ENCODE data around the gene CC2D2A.

Gene CC2D2A

DNA sequence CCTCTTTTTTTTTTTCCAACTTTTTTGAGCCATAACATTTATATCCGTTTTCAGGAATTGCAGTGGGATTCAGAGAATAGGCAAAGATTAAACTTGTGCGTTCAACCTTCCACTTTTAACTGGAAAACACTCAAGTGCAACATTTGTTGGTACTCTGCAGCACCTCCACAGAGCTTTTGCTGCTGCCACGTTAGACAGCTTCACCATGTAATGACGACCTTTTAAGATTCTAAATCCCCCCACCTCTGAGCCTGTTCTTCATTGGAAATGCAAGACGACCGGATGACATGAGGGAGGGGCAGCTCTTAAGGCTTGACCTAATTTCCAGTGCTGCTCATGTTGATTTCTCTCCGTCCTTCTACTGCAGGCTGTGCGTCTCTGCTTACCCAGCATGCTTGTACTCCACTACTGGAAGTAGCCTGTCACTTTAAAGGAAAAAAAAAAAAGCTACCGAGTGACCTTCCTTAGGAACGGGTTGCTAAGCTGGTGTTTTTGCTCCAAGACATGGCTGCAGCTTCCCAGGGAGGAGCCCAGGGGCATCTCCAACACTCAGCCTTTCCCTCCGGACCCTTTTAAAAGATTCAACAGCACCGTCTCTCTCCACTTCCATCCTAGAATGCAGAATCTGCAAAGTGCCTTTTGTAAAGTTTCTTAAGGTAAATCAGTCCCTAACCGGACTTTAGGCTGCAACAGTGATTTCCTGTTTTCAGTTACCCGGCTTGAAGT is at the start of gene CC2D2A:
CC2D2A (plus strand) TSS at position 481 of the 726 bp plus-strand sequence. CDS start 6,051 bp downstream, outside the sequence.
- peak in 20 of 51 donors; percentile 2 to 36 (median 9) for DNase-seq

- DNase-seq, result peak in 10 of 51 donors; percentile 3 to 27 (median 12)
These were observed 49.0 kb upstream of the CC2D2A start for GRCh38 chr4:15420642-15421041.

DNA sequence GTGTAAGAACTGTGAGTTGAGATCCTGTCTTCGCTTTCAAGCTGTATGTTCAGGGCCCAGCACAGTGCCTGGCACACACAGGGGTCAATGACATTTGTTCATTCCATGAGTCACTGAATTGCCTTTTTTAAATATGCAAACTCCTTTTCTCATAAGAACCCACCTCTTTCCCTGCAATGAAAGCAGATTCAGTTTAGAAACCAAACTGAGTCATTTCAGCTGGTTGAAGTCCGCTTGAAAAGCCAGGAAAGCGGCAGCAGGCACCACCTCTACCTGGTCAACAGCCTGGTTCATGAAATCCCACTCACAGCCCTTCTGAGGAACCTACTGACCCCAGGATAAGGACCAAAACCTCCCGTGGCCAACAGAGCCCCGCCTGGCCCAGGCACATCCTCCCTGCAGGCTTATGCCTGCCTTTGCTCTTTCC is 46.4 kb upstream of the CC2D2A start:
- DNase-seq, result no peak

GRCh38 chr4:15425520-15425919 is 44.2 kb upstream of the CC2D2A start:
- DNase-seq, result no peak

DNA sequence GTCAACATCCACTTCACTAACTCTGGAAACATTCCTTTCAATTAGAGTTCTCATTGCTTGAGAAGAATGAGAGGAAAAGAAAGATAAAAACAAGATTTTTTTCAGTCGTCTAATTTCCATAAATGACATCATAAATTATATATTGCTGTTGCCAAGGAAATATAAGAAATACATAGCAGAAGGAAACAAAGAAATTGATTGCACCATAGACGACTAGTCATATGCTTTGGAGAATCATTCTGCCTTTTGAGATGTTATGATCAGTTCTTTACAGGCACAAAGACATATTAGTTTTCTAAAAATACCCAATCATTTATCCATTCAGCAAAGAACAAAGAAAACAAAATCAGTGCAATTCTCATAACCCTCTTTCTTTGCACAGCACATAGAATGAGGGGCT is 42.5 kb upstream of the CC2D2A start:
- no peak for DNase-seq

- no peak for DNase-seq
These were observed 42.0 kb upstream of the CC2D2A start, which contains the start of gene C1QTNF7 for GRCh38 chr4:15427701-15428100. C1QTNF7 (plus strand) TSS chr4:15428033; CDS start chr4:15435744, 7,711 bp downstream.

DNA sequence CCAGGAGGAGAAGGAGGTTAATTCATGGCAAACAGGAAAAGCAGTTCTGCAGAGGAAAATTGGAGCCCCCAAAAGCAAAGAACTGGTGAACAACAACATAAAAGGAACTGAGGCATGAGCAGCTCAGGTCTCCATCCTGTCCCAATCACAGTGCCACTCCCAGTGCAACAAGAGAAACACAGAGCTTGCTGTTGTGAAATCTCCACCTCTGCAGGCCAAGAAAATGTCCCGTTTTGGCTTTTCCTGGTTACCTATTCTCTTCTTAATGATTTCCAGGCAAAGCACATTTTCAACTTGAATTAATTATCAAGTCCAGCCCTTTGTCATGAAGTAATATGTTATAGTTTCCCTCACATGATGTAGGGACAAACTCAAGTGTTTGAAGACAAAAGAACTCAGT is 41.1 kb upstream of the CC2D2A start:
- DNase-seq, result peak in 1 of 51 donors; percentile 18

- no peak for DNase-seq
These were observed 35.6 kb upstream of the CC2D2A start for GRCh38 chr4:15434091-15434490.

DNA sequence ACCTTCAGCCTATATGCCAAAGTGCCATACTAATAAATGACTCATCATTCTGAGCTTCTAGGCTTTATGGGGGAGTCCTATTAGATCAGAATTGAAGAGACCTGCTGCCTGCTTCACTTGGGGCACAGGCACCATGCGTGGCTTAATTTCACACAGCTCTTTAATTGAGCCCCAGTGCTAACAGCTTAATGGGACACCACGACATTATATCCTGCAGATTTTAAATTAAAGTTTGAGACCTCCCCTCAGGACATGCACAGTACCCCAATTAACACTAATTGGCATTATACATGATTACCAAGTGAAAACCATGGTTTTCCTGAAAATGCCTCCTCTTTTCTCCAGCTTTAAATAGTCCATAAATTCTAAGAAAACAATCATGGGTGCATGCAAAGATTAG is 35.0 kb upstream of the CC2D2A start:
- no peak for DNase-seq

DNA sequence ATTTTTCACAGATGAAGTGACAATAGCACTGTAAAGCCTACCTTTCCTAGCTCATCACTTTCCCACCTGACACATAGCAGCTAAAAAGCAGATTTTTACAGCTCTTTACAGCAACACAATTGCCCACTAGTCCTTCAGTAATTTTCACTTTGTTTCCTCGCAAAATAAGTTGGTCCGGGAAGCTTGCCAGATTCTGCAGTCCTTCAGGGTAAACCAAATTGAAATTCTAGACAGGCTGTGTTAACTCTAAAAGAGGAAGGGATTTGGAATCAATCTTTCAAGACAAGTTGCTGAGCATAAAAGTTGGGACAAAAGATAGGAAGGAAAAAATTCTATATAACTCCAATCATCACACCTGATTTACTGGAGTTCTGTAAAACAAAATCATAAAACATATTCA is 33.2 kb upstream of the CC2D2A start:
- peak in 26 of 51 donors; percentile 5 to 68 (median 21) for DNase-seq

GRCh38 chr4:15438939-15439524 is 30.6 kb upstream of the CC2D2A start:
- DNase-seq, result no peak

DNA sequence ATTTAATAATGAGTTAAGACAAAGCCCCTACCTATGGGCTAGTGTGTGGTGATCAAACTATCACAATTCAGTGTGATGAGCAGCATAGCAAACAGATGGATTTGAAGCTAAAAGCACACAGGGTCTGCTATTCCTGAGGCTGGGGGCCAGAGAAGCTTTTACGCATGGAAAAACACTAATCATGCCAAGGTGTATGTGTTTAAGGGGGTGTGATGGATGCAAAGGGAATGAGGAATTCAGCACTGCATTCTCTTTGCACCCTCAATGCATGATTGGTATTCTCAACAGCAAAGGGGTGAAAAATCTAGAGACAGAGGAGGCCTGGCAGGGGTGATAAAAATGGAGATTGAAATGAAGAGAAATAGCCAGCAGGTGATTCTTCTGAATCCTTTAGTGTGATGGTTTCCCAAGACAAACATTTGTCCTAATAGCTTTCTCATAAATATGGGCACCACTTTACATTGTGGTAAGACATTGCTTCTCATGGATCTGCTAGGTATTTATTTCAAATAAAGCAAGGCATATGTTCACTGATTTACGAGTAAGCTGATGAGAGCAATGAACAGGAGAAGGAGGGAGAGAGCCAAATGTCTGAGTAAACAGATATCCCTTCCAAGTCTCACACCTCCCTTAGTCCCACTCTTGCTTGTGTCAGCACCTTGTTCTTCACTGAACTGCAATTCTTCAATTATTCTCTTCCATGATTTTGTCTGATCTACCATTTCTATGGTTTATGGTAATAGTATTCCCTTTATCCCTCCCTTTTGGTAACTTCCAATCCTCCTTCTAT is 26.1 kb upstream of the CC2D2A start:
- no peak for DNase-seq

GRCh38 chr4:15444276-15444675 is 25.4 kb upstream of the CC2D2A start:
- no peak for DNase-seq

- DNase-seq, result no peak
These were observed 24.7 kb upstream of the CC2D2A start for GRCh38 chr4:15444879-15445547.

DNA sequence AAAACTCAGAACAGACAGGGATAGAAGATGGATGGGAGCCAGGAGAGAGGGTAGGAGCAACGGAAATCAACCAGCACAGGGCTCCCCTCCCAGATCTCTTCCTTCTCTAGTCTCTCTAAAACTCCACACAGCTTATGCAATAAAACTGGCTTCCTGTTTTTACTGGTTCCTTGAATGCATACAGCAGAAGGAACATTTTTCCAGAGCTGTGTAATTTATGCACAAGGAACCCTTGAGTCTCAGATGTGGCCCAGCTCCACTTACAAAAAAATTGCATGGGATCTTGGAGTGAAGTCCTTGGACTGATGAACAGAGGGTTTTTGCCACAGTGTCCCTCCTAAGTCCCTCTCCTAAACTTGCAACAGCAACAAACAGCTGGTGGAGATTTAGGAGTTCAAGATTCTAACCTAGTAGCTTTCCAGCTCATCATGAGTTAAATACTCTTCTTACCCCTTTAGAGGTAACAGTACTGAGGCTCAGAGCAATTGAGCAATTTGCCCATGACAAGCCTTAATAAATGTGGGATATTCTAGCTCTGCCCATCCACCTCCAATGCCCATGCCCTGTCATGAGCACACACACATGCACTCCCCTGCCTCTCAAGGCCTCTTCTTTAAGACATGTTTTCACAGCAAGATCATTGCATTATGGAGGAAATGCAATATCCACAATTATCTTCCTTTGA is 18.4 kb upstream of the CC2D2A start:
- DNase-seq, result no peak

- DNase-seq, result no peak
These were observed 17.6 kb upstream of the CC2D2A start for GRCh38 chr4:15451866-15452765.

- DNase-seq, result no peak
These were observed 14.4 kb upstream of the CC2D2A start for GRCh38 chr4:15455290-15455689.

DNA sequence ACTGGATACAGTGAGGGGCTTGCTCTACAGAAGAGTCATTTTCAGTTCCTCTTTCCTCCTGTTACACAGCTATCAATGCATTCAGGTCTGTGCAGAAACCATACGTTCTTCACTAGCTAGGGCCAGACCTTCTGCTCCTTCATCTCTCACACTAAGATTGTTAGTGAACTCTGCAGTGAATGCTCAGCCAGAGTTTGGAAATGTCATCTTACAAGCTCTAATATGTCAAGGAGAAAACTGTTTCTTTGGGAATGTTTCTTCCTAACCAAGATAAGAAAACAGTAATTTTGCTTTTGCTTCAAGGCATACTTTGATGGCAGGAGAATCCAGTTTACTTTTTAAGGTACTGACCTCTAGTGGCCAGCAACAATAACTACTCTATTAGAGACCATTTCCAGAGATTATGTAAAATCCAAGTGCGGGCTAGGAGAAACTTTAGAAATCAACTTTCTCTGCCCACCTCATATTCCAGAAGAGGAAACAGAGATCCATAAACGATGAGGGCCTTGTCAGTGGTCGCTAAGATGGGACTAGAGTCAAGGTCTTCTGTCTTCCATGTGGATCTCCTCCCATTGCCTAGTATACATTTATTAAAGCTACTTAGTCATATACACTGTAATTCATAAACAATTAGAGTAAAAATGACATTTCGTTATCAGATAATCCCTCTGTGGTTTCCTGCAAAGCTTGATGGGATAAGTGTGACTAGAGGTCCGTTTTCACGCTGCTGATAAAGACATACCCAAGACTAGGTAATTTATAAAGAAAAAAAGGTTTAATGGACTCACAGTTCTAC is 12.1 kb upstream of the CC2D2A start:
- peak in 4 of 51 donors; percentile 2 to 75 (median 42) for DNase-seq

- DNase-seq, result no peak
These were observed 11.1 kb upstream of the CC2D2A start for GRCh38 chr4:15458616-15459015.
